ENCODE data around the gene EEF2. TPM values are rescaled to one million over a fixed set of nuclear protein-coding genes. Genes with fewer than 3 reads are reported as not detected.
"Not testable (repeated sequence)": the region's sequence is repeated elsewhere in the genome, so short reads cannot be mapped to it uniquely, and the experiment has no call there.

The EEF2 gene
- total RNA-seq, 2 donors from 2014 or later, result 1,913 to 2,886 TPM

DNA sequence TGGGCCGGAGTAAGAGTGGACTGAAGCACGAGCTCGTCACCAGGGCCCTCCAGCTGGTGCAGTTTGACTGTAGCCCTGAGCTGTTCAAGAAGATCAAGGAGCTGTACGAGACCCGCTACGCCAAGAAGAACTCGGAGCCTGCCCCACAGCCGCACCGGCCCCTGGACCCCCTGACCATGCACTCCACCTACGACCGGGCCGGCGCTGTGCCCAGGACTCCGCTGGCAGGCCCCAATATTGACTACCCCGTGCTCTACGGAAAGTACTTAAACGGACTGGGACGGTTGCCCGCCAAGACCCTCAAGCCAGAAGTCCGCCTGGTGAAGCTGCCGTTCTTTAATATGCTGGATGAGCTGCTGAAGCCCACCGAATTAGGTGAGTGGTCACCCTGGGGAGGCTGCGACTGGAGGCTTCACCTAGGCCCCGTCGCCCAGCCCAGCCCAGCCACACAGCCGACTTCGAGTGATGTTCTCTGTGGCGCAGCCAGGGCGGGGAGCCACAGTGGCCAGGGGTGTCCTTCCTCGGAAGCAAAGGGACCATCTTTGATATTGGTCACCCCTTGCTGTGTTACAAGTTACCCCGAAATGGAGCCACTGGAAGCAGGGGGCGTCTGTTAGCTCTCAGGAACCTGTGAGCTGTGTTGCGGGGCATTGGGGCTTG, 27.8 kb upstream of the EEF2 start:
- Mint-ChIP-seq H3K4me1 (peaks cover 12% of the 10 kb centered on the region), H3K36me3 (ENCODE audit: low read depth) (peaks cover 27% of the 10 kb centered on the region), H3K4me3 (no peak overlapping the region), H3K27ac (no peak overlapping the region), H3K9me3 (no peaks in the 10 kb centered on the region), H3K27me3 (ENCODE audit: insufficient read depth) (no peaks in the 10 kb centered on the region)
- Histone ChIP-seq H3K4me1 (ENCODE audit: control insufficient read depth, insufficient read depth, low read length) (peaks cover 8% of the 10 kb centered on the region), H3K27ac (ENCODE audit: low read depth, low read length) (no peak overlapping the region), H3K4me3 (ENCODE audit: low read length) (no peak overlapping the region), H3K36me3 (ENCODE audit: control insufficient read depth, insufficient read depth, low read length) (peaks cover 19% of the 10 kb centered on the region), H3K9me3 (ENCODE audit: control insufficient read depth, low read length) (no peaks in the 10 kb centered on the region), H3K9ac (ENCODE audit: extremely low read depth, low read length, poor library complexity, severe bottlenecking) (no peak overlapping the region), H3K27me3 (ENCODE audit: control insufficient read depth, insufficient read depth, low read length, poor library complexity, severe bottlenecking) (no peaks in the 10 kb centered on the region)
- WGBS, 2 experiments (ENCODE audit: insufficient coverage in 1 of 2, insufficient read length in 1 of 2), result 95 to 96% methylated on average over 26 to 33 of the region's 33 CpGs
- TF ChIP-seq, protein P1, sequence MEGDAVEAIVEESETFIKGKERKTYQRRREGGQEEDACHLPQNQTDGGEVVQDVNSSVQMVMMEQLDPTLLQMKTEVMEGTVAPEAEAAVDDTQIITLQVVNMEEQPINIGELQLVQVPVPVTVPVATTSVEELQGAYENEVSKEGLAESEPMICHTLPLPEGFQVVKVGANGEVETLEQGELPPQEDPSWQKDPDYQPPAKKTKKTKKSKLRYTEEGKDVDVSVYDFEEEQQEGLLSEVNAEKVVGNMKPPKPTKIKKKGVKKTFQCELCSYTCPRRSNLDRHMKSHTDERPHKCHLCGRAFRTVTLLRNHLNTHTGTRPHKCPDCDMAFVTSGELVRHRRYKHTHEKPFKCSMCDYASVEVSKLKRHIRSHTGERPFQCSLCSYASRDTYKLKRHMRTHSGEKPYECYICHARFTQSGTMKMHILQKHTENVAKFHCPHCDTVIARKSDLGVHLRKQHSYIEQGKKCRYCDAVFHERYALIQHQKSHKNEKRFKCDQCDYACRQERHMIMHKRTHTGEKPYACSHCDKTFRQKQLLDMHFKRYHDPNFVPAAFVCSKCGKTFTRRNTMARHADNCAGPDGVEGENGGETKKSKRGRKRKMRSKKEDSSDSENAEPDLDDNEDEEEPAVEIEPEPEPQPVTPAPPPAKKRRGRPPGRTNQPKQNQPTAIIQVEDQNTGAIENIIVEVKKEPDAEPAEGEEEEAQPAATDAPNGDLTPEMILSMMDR (conservative IDR thresholded peaks at IDR 0.05), result no peak
- DNase-seq, result no peak

DNA sequence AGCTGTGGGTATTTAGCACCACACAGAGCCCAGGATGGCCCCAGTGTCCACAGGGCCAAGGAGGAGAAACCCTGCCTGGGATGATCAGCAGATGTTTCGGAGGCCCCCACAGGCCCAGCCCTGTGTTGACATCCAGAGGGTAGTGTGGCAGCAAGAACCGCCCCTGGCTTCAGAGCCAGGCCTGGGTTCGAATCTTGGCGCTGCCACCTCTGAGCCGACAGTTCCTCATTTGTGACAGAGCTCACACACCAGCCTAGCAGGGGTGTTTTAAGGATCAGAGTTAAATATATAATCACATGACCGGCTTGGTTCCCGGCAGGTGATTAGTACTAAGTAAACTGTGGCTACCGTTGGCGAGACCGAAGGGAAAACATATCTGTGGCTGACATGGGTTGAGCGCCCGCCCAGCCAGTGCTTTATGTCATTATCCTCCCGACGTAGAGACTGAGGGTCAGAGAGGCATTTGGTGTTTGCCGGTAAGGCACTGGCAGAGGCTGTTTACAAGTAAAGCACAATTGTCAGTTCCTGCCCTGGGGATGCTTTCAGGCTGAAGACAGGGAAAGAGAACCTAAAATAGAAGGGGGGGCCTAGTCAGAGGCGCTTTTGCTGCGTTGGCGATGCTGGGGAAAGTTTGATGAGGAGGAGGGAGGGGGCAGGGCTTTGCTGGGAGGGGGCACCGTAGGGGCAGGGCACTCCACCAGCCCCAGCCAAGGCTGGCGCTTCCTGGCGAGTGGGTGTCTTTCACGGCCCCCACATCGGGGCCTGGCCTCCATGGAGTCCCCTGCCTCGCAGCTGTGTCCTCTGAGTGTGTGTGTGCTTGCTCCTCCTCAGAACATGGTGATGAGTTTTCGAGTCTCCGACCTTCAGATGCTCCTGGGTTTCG, 27.1 kb upstream of the EEF2 start:
- no peak for DNase-seq

DNA sequence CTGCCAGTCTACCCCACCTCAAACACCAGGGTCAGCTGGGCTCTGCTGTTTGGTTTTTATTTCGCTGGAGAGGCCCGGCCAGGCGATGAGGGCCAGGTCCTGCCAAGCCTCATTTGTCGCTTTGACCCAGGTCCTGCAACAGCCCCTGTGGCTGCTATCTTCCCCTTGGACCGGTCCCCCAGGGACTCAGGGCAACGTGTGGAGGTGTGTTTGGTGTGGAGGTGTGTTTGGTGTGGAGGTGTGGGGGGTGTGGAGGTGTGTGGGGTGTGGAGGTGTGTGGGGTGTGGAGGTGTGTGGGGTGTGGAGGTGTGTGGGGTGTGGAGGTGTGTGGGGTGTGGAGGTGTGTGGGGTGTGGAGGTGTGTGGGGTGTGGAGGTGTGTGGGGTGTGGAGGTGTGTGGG, 26.2 kb upstream of the EEF2 start:
- H3K27ac Mint-ChIP-seq, result peak overlapping the region; percentile 62
- not testable (repeated sequence) for H3K27ac ChIP-seq (ENCODE audit: low read depth, low read length); H3K4me3 Mint-ChIP-seq; H3K27me3 ChIP-seq (ENCODE audit: control insufficient read depth, insufficient read depth, low read length, poor library complexity, severe bottlenecking); H3K4me1 ChIP-seq (ENCODE audit: control insufficient read depth, insufficient read depth, low read length); H3K4me3 ChIP-seq (ENCODE audit: low read length); H3K9ac ChIP-seq (ENCODE audit: extremely low read depth, low read length, poor library complexity, severe bottlenecking); H3K9me3 Mint-ChIP-seq; H3K27me3 Mint-ChIP-seq (ENCODE audit: insufficient read depth); DNase-seq; H3K9me3 ChIP-seq (ENCODE audit: control insufficient read depth, low read length)
- peaks cover 18% of the 10 kb centered on the region for H3K36me3 Mint-ChIP-seq (ENCODE audit: low read depth)
- peaks cover 15% of the 10 kb centered on the region for H3K36me3 ChIP-seq (ENCODE audit: control insufficient read depth, insufficient read depth, low read length)
- 95 to 100% methylated on average over 4 to 6 of the region's 6 CpGs for WGBS, 2 experiments (ENCODE audit: insufficient coverage in 1 of 2, insufficient read length in 1 of 2)
- H3K4me1 Mint-ChIP-seq, result peaks cover 12% of the 10 kb centered on the region

More for the DNA sequence above, 27.1 kb upstream of the EEF2 start:
- Mint-ChIP-seq H3K27ac (peak overlapping the region; percentile 68), H3K9me3 (no peaks in the 10 kb centered on the region), H3K36me3 (ENCODE audit: low read depth) (peaks cover 23% of the 10 kb centered on the region), H3K4me1 (peaks cover 12% of the 10 kb centered on the region), H3K4me3 (no peak overlapping the region), H3K27me3 (ENCODE audit: insufficient read depth) (no peaks in the 10 kb centered on the region)
- no peak overlapping the region for H3K9ac ChIP-seq (ENCODE audit: extremely low read depth, low read length, poor library complexity, severe bottlenecking)
- 94 to 96% methylated on average over 25 to 27 of the region's 27 CpGs for WGBS, 2 experiments (ENCODE audit: insufficient coverage in 1 of 2, insufficient read length in 1 of 2)
- peaks cover 8% of the 10 kb centered on the region for H3K4me1 ChIP-seq (ENCODE audit: control insufficient read depth, insufficient read depth, low read length)
- no peak overlapping the region for H3K27ac ChIP-seq (ENCODE audit: low read depth, low read length)
- H3K36me3 ChIP-seq (ENCODE audit: control insufficient read depth, insufficient read depth, low read length), result peaks cover 19% of the 10 kb centered on the region
- TF ChIP-seq, protein P1 (conservative IDR thresholded peaks at IDR 0.05), result no peak
- H3K4me3 ChIP-seq (ENCODE audit: low read length), result no peak overlapping the region
- no peaks in the 10 kb centered on the region for H3K9me3 ChIP-seq (ENCODE audit: control insufficient read depth, low read length)
- H3K27me3 ChIP-seq (ENCODE audit: control insufficient read depth, insufficient read depth, low read length, poor library complexity, severe bottlenecking), result no peaks in the 10 kb centered on the region

All from endodermal cell (in vitro differentiated cells).